Lower leg skin (tissue), 4 donors: ENCODE results near the gene TUBG1. TPM values are rescaled to one million over a fixed set of nuclear protein-coding genes. Genes with fewer than 3 reads are reported as not detected.

Source experiments
- DNase-seq, 2 donors: peaks; one replicate each; pipeline ENCODE4 v3.0.0-alpha.2; 2019; ENCODE audit warnings: low spot score in 2 of 2
- H3K4me3 ChIP-seq: fragments of 200-600 bp; sonication (generic); 2 replicates; pipeline ENCODE4 v1.5.1; 2017; ENCODE audit warnings: mild to moderate bottlenecking, low read depth; ENCODE audit not compliant: poor library complexity, severe bottlenecking
- CTCF ChIP-seq, 3 donors: fragments of 450-650 bp; IDR thresholded peaks; one replicate each; pipeline ENCODE4 v1.5.1; 2016; ENCODE audit warnings: antibody characterized with exemption in 3 of 3, mild to moderate bottlenecking in 3 of 3, moderate library complexity in 2 of 3
- POLR2A ChIP-seq, 2 donors: fragments of 450-650 bp; IDR thresholded peaks; one replicate each; pipeline ENCODE4 v1.6.1; 2016 to 2017; ENCODE audit warnings: antibody characterized with exemption in 2 of 2, mild to moderate bottlenecking in 1 of 2, moderate library complexity in 1 of 2
- WGBS, 2 donors: methylation state at CpG; one replicate each; pipeline ENCODE4 v1.1.5; 2018; 5-methylcytosine and 5-hydroxymethylcytosine counted together
- intact Hi-C: fragments of 100-400 bp; cut with DNase I; formaldehyde crosslinking; loops from one replicate; pipeline ENCODE4 v1.15.0; 2023; ENCODE audit warnings: low total_unique reads
- total RNA-seq, 4 donors: library from RNA; depleted of rRNA; stranded (reverse); fragments of >200 nt; gene quantifications; one replicate each; pipeline ENCODE4 v1.1.0, GENCODE V29; 2016

The TUBG1 gene
- total RNA-seq, 4 donors from 2014 or later: 54.4 to 61.1 (median 56.7) TPM

DNA sequence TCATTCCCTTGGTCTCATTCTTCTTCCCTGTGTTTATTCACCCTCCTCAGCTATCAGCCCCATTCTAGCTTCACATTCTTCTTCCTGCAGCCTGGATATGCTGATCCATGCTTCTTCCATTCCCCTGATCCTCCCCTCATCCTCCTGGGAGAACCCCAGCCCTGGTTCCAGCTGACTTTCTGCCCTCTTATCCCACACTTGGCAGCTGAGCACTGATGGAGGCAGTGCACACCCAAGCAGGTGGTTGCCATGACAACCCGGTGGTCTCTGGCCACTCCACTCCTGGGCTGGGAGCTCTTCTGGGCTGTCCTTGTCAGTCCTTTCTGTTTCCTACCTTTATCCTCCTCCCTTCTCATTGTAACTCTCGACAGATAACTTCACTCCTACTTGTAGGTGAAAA lies 32.9 kb downstream of the TUBG1 start:
- no peak overlapping the region for H3K4me3 ChIP-seq
- no peak for DNase-seq
- intact Hi-C loops: no loop called here
- no peak for TF ChIP-seq CTCF (IDR thresholded peaks at IDR 0.05)
- no peak for TF ChIP-seq POLR2A (IDR thresholded peaks at IDR 0.05)
- 46 to 48% methylated on average over 2 of the region's 2 CpGs for WGBS, 2 donors

- 78 to 83% methylated on average over 5 of the region's 5 CpGs for WGBS, 2 donors
- intact Hi-C loops: no loop called here
- no peak for DNase-seq
- H3K4me3 ChIP-seq: no peak overlapping the region
- no peak for TF ChIP-seq CTCF (IDR thresholded peaks at IDR 0.05)
- no peak for TF ChIP-seq POLR2A (IDR thresholded peaks at IDR 0.05)
These were observed 38.3 kb downstream of the TUBG1 start for GRCh38 chr17:42647778-42648177.

- intact Hi-C loops: no loop called here
- TF ChIP-seq CTCF (IDR thresholded peaks at IDR 0.05): no peak
- no peak for TF ChIP-seq POLR2A (IDR thresholded peaks at IDR 0.05)
- 75 to 84% methylated on average over 4 of the region's 4 CpGs for WGBS, 2 donors
- DNase-seq: no peak
- no peak overlapping the region for H3K4me3 ChIP-seq
These were observed 41.9 kb downstream of the TUBG1 start for GRCh38 chr17:42651392-42651791.

DNA sequence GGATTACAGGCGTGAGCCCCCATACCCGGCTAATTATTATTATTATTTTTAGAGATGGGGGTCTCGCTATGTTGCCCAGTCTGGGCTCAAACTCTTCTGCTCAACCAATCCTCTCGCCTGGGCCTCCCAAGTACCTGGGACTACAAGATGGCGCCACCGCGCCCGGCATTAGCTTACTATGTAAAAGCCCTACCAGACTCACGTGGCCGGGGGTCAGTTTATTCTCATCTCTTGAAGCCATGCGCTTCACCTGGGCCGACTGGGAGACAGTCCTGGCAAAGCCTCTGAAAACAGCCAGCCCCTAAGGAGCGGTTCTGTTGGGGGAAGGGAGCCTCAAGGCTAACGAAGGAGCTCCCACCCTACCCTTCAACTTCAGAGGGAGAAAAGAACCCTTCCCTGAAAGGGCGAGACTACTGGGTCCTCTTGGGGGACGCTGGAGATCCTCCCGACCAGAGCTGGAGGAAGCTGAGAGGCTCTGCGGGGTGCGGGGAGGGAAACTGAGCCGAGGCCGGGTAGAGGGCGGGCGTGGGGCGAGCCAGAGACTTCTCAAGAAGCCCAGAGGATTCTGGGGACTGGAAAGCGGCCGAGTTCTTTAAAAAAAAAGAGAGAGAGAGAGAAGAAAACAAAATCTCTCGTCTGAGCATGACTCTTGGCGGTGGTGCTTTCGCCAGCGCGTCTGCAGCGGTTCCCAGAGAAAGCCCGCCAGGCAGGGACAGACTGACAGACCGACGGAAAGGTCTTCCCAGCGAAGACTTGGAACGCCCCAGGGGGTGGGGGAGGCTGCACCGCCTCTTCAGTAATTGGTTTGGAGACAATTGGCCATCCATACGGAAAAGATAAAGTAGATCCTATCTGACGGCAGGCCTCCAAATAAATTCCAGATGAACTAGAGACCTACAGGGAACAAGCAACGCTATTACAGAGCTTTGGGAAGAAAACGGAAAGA lies 44.0 kb downstream of the TUBG1 start:
- TF ChIP-seq POLR2A (IDR thresholded peaks at IDR 0.05) (no peak), CTCF (IDR thresholded peaks at IDR 0.05) (no peak)
- intact Hi-C loops: no loop called here
- peak; percentile 49 to 88 for DNase-seq
- H3K4me3 ChIP-seq: no peak overlapping the region
- WGBS, 2 donors: 24 to 26% methylated on average over 42 of the region's 42 CpGs

DNA sequence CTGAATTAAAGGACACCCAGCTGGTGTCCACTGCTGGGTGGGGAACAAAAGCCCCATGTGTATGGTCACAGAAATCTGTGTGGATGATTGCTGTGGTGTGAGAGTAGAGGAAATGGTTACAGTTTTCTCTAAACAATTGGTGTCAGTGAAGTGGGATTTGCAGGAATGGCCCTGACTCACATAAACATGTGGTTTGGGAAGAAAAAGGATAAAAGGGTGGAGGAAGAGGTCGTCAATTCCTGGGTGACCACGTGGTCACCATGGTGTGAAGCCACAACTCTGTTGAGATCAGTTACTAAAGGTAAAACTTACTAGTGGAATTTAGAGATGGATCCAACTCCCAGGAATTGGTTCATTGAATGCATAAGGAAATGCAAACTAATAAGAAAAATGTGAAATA lies 46.0 kb downstream of the TUBG1 start:
- DNase-seq: no peak
- no peak for TF ChIP-seq POLR2A (IDR thresholded peaks at IDR 0.05)
- TF ChIP-seq CTCF (IDR thresholded peaks at IDR 0.05): no peak
- no peak overlapping the region for H3K4me3 ChIP-seq
- intact Hi-C loops: no loop called here
- WGBS, 2 donors: 76 to 77% methylated on average over 2 of the region's 2 CpGs
